Sigmoid colon (tissue), 7 donors: Measurements from ENCODE around the gene GNG11. TPM values are rescaled to one million over a fixed set of nuclear protein-coding genes. Genes with fewer than 3 reads are reported as not detected.

ENCODE experiments used
- DNase-seq: peaks from one replicate; pipeline ENCODE4 v3.0.0-alpha.2; 2019
- H3K27ac ChIP-seq, 4 donors: fragments of 200-600 bp; sonication (generic); one replicate each; pipeline ENCODE4 v1.5.1; 2016 to 2019; ENCODE audit warnings: mild to moderate bottlenecking in 1 of 4
- H3K27me3 ChIP-seq, 3 donors: fragments of 200-600 bp; sonication (generic); one replicate each; pipeline ENCODE4 v1.5.1; 2019; ENCODE audit warnings: mild to moderate bottlenecking in 1 of 3
- H3K36me3 ChIP-seq, 4 donors: fragments of 200-600 bp; sonication (generic); one replicate each; pipeline ENCODE4 v1.5.1; 2016 to 2019
- H3K4me1 ChIP-seq, 4 donors: fragments of 200-600 bp; sonication (generic); one replicate each; pipeline ENCODE4 v1.5.1; 2017 to 2019
- H3K4me3 ChIP-seq, 4 donors: fragments of 200-600 bp; sonication (generic); one replicate each; pipeline ENCODE4 v1.5.1; 2017 to 2019; ENCODE audit warnings: mild to moderate bottlenecking in 2 of 4, moderate library complexity in 1 of 4
- H3K9me3 ChIP-seq, 4 donors: fragments of 200-600 bp in 3 of 4; sonication (generic) in 3 of 4; one replicate each; pipeline versions ENCODE4 v1.5.1 to v1.6.1; 2013 to 2019
- CTCF ChIP-seq, 4 experiments: fragments of 450-650 bp in 3 of 4; fragments of 200-600 bp in 1 of 4; IDR thresholded peaks; one replicate each; pipeline ENCODE4 v1.5.1; 2016 to 2019; ENCODE audit warnings: antibody characterized with exemption in 4 of 4, mild to moderate bottlenecking in 3 of 4, moderate library complexity in 2 of 4
- EP300 ChIP-seq, 4 donors: sonication (generic); formaldehyde crosslinking; IDR thresholded peaks; one replicate each; pipeline ENCODE4 v1.6.1; 2017; ENCODE audit warnings: antibody characterized with exemption in 4 of 4
- POLR2A ChIP-seq, 2 donors: fragments of 450-650 bp; IDR thresholded peaks; one replicate each; pipeline ENCODE4 v1.6.1; 2016; ENCODE audit warnings: antibody characterized with exemption in 2 of 2, mild to moderate bottlenecking in 2 of 2, moderate library complexity in 2 of 2
- POLR2AphosphoS5 ChIP-seq, 4 donors: sonication (generic); formaldehyde crosslinking; IDR thresholded peaks; one replicate each; pipeline ENCODE4 v1.6.1; 2017; ENCODE audit warnings: antibody characterized with exemption in 4 of 4
- WGBS, 2 donors: extraction: QIAGEN DNeasy Blood & Tissue Kit; methylation state at CpG; one replicate each; pipeline ENCODE4 v1.1.7; 2013; 5-methylcytosine and 5-hydroxymethylcytosine counted together
- intact Hi-C: fragments of 100-400 bp; cut with DNase I; formaldehyde crosslinking; loops from one replicate; pipeline ENCODE4 v1.15.1; 2023
- polyA plus RNA-seq, 3 donors: library from polyadenylated mRNA; stranded (reverse); fragments of 200-250 nt; gene quantifications; one replicate each; pipeline ENCODE4 v1.2.3, GENCODE V29; 2013
- total RNA-seq, 4 donors: library from RNA; depleted of rRNA; stranded (reverse); fragments of >200 nt; gene quantifications; one replicate each; pipeline ENCODE4 v1.1.0, GENCODE V29; 2016
- donor health status: healthy with polysubstance abuse.
- donor health status: Bipolar disorder and iron deficiency.
- donor health status: healthy.

Gene GNG11
- total and polyA plus RNA-seq, 7 donors, result 8.1 to 34.2 (median 14.1) TPM

GRCh38 chr7:93895859-93896600, 25.5 kb upstream of the GNG11 start:
- Histone ChIP-seq H3K36me3 (no peaks in the 10 kb centered on the region), H3K27ac (no peak overlapping the region), H3K27me3 (peaks cover 0 to 4% (median 0%) of the 10 kb centered on the region in 3 donors), H3K4me1 (peaks cover 0 to 7% (median under 1%) of the 10 kb centered on the region in 4 donors), H3K4me3 (no peak overlapping the region), H3K9me3 (no peaks in the 10 kb centered on the region)
- intact Hi-C loops, result no loop called here
- TF ChIP-seq POLR2AphosphoS5 (IDR thresholded peaks at IDR 0.05) (no peak), POLR2A (IDR thresholded peaks at IDR 0.05) (no peak), EP300 (IDR thresholded peaks at IDR 0.05) (no peak), CTCF (IDR thresholded peaks at IDR 0.05) (no peak)
- no peak for DNase-seq
- 69 to 71% methylated on average over 4 of the region's 4 CpGs for WGBS, 2 donors

- WGBS, 2 donors, result 59 to 70% methylated on average over 2 of the region's 2 CpGs
- Histone ChIP-seq H3K4me1 (peaks cover 0 to 7% (median 0%) of the 10 kb centered on the region in 4 donors), H3K27me3 (no peaks in the 10 kb centered on the region), H3K27ac (no peak overlapping the region), H3K9me3 (no peaks in the 10 kb centered on the region), H3K36me3 (no peaks in the 10 kb centered on the region), H3K4me3 (no peak overlapping the region)
- TF ChIP-seq EP300 (IDR thresholded peaks at IDR 0.05) (no peak), POLR2A (IDR thresholded peaks at IDR 0.05) (no peak), POLR2AphosphoS5 (IDR thresholded peaks at IDR 0.05) (no peak), CTCF (IDR thresholded peaks at IDR 0.05) (no peak)
- intact Hi-C loops, result no loop called here
- DNase-seq, result no peak
Measured at GRCh38 chr7:93897680-93898079, 23.9 kb upstream of the GNG11 start.

- whole genome bisulfite sequencing, 2 donors, result 91 to 98% methylated on average over 1 of the region's 1 CpG
- intact Hi-C loops, result loop anchor here (2.0 kb wide), 1 partner anchor 186 kb away; no protein-coding TSS in a partner anchor
- Histone ChIP-seq H3K4me1 (peaks cover 0 to 5% (median 0%) of the 10 kb centered on the region in 4 donors), H3K9me3 (no peaks in the 10 kb centered on the region), H3K27ac (no peak overlapping the region), H3K27me3 (no peaks in the 10 kb centered on the region), H3K36me3 (no peaks in the 10 kb centered on the region), H3K4me3 (no peak overlapping the region)
- DNase-seq, result no peak
- TF ChIP-seq POLR2AphosphoS5 (IDR thresholded peaks at IDR 0.05), result no peak
- TF ChIP-seq CTCF (IDR thresholded peaks at IDR 0.05), result peak; percentile 24 to 83 (median 52)
- no peak for TF ChIP-seq EP300 (IDR thresholded peaks at IDR 0.05)
- TF ChIP-seq POLR2A (IDR thresholded peaks at IDR 0.05), result no peak
Measured at GRCh38 chr7:93902777-93903423, 18.6 kb upstream of the GNG11 start.

- Histone ChIP-seq H3K9me3 (no peaks in the 10 kb centered on the region), H3K4me3 (no peak within 1 kb of the TSS), H3K27ac (no peak within 1 kb of the TSS), H3K36me3 (no peaks in the 10 kb centered on the region), H3K27me3 (no peaks in the 10 kb centered on the region), H3K4me1 (peaks cover 0 to 16% (median 12%) of the 10 kb centered on the region in 4 donors)
- intact Hi-C loops, result no loop called here
- no peak for DNase-seq
- 83 to 89% methylated on average over 3 of the region's 3 CpGs for WGBS, 2 donors
- TF ChIP-seq CTCF (IDR thresholded peaks at IDR 0.05) (no peak), EP300 (IDR thresholded peaks at IDR 0.05) (no peak), POLR2AphosphoS5 (IDR thresholded peaks at IDR 0.05) (no peak), POLR2A (IDR thresholded peaks at IDR 0.05) (no peak)
Measured at GRCh38 chr7:93906267-93906666, 15.3 kb upstream of the GNG11 start, which contains the start of gene GNGT1. Gene GNGT1 (plus strand): TSS chr7:93906567. CDS start chr7:93906747, 180 bp downstream.
